MM.1S (cell line): ENCODE measurements around the gene CRTAP.

Experiments
- DNase-seq: peaks from one replicate; pipeline ENCODE4 v3.0.0-alpha.2; 2015
- H2AFZ ChIP-seq: fragments of 300-600 bp; sonication (generic); 2 replicates; pipeline ENCODE4 v1.6.0; 2016; ENCODE audit warnings: antibody characterized with exemption, low read length
- H3F3A ChIP-seq: fragments of 300-600 bp; sonication (generic); 2 replicates; pipeline ENCODE4 v1.6.1; 2016; ENCODE audit warnings: mild to moderate bottlenecking, antibody characterized with exemption, low read length, moderate library complexity, mixed read lengths; ENCODE audit not compliant: insufficient read depth
- H3K27ac ChIP-seq: fragments of 300-600 bp; sonication (generic); 2 replicates; pipeline ENCODE4 v1.5.1; 2016; ENCODE audit warnings: mild to moderate bottlenecking, low read length
- H3K27me3 ChIP-seq: fragments of 300-600 bp; sonication (generic); replicated peaks from 2 replicates; pipeline ENCODE4 v1.6.0; 2016; ENCODE audit warnings: low read length; ENCODE audit not compliant: insufficient read depth
- H3K36me3 ChIP-seq: fragments of 300-600 bp; sonication (generic); replicated peaks from 2 replicates; pipeline ENCODE4 v1.6.1; 2016; ENCODE audit warnings: mild to moderate bottlenecking, low read length, mixed read lengths; ENCODE audit not compliant: insufficient read depth
- H3K4me1 ChIP-seq: fragments of 300-600 bp; sonication (generic); 2 replicates; pipeline ENCODE4 v1.6.1; 2016; ENCODE audit warnings: low read length, mixed read lengths
- H3K4me2 ChIP-seq: fragments of 300-600 bp; sonication (generic); 2 replicates; pipeline ENCODE4 v1.6.0; 2016; ENCODE audit warnings: low read depth, low read length
- H3K4me3 ChIP-seq: fragments of 300-600 bp; sonication (generic); 2 replicates; pipeline ENCODE4 v1.5.1; 2016; ENCODE audit warnings: low read length, mixed read lengths
- H3K79me2 ChIP-seq: fragments of 300-600 bp; sonication (generic); 2 replicates; pipeline ENCODE4 v1.6.1; 2016; ENCODE audit warnings: mixed run types, low read length, mixed read lengths
- H3K9ac ChIP-seq: fragments of 300-600 bp; sonication (generic); 2 replicates; pipeline ENCODE4 v1.6.1; 2016; ENCODE audit warnings: low read length, mixed read lengths
- H3K9me2 ChIP-seq: fragments of 300-600 bp; sonication (generic); replicated peaks from 2 replicates; pipeline ENCODE4 v1.6.1; 2016; ENCODE audit warnings: mild to moderate bottlenecking, low read length, mixed read lengths; ENCODE audit not compliant: insufficient read depth
- H3K9me3 ChIP-seq: fragments of 300-600 bp; sonication (generic); replicated peaks from 2 replicates; pipeline ENCODE4 v1.6.1; 2016; ENCODE audit warnings: mild to moderate bottlenecking, low read length, mixed read lengths; ENCODE audit not compliant: insufficient read depth
- H4K20me1 ChIP-seq: fragments of 300-600 bp; sonication (generic); 2 replicates; pipeline ENCODE4 v1.6.1; 2016; ENCODE audit warnings: mild to moderate bottlenecking, low read length, moderate library complexity, mixed read lengths; ENCODE audit not compliant: insufficient read depth
- EZH2 ChIP-seq: fragments of 300-600 bp; sonication (generic); optimal IDR thresholded peaks from 2 replicates; pipeline ENCODE3; 2017; ENCODE audit warnings: low read depth, mild to moderate bottlenecking, antibody characterized with exemption, low read length, mixed read lengths
- EZH2phosphoT487 ChIP-seq: fragments of 300-600 bp; sonication (generic); IDR thresholded peaks from 2 replicates; pipeline ENCODE4 v1.6.1; 2018; ENCODE audit warnings: antibody characterized with exemption, low read length
- TF ChIP-seq, protein P1 (sequence below): fragments of 300-600 bp; sonication (generic); IDR thresholded peaks from 2 replicates; pipeline ENCODE4 v1.5.1; 2016; ENCODE audit warnings: antibody characterized with exemption, low read length, mixed read lengths

The CRTAP gene

DNA sequence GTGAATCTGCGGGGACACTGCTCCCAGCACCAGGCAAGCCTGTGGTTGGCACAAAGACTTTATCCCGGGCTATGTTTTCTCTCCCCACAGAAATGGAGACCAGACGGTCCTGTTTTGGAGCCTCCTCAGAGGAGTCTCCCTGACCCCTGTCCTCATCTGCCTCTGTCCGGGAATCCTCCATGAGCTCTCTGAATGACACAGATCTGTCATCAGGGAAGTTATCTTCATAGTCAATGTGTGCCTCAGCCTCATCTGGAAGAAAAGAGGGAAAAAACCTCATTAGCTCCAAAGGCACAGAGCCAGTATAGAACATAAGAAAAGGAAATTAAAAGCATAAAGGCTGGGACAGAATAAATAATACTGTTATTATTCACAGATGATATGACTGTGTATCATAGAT is 40.0 kb downstream of the CRTAP start:
- DNase-seq = no peak
- H3K4me2 ChIP-seq = no peak overlapping the region
- no peaks in the 10 kb centered on the region for H3K27me3 ChIP-seq
- H3K27ac ChIP-seq = no peak overlapping the region
- H3K79me2 ChIP-seq = no peaks in the 10 kb centered on the region
- H3K4me3 ChIP-seq = no peak overlapping the region
- no peaks in the 10 kb centered on the region for H3F3A ChIP-seq
- no peaks in the 10 kb centered on the region for H3K9me2 ChIP-seq
- H3K9ac ChIP-seq = no peak overlapping the region
- no peaks in the 10 kb centered on the region for H3K4me1 ChIP-seq
- H2AFZ ChIP-seq = no peak overlapping the region
- H4K20me1 ChIP-seq = no peaks in the 10 kb centered on the region
- no peaks in the 10 kb centered on the region for H3K9me3 ChIP-seq
- TF ChIP-seq EZH2 (no peak), EZH2phosphoT487 (no peak)
- TF ChIP-seq, protein P1, sequence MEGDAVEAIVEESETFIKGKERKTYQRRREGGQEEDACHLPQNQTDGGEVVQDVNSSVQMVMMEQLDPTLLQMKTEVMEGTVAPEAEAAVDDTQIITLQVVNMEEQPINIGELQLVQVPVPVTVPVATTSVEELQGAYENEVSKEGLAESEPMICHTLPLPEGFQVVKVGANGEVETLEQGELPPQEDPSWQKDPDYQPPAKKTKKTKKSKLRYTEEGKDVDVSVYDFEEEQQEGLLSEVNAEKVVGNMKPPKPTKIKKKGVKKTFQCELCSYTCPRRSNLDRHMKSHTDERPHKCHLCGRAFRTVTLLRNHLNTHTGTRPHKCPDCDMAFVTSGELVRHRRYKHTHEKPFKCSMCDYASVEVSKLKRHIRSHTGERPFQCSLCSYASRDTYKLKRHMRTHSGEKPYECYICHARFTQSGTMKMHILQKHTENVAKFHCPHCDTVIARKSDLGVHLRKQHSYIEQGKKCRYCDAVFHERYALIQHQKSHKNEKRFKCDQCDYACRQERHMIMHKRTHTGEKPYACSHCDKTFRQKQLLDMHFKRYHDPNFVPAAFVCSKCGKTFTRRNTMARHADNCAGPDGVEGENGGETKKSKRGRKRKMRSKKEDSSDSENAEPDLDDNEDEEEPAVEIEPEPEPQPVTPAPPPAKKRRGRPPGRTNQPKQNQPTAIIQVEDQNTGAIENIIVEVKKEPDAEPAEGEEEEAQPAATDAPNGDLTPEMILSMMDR = no peak
- H3K36me3 ChIP-seq = no peaks in the 10 kb centered on the region

DNA sequence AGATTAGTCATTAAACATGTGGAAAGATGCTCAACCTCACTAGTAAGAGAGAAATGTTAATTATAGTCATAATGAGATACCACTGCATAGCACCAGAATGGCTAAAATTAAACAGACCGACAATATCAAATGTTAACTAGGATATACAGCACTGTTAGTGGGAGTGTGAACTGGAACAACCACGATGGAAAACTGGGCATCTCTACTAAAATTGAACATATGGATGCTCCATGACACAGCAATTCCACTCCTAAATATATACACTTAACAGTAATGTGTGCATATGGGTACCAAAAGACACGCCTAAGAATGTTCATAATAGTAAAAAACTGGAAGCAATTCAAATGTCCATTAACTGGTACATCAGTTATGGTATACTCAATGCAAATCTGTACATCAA is 41.5 kb downstream of the CRTAP start:
- Histone ChIP-seq H3K27ac (no peak overlapping the region), H3F3A (no peaks in the 10 kb centered on the region), H3K27me3 (no peaks in the 10 kb centered on the region), H3K4me1 (no peaks in the 10 kb centered on the region), H3K4me2 (no peak overlapping the region), H3K79me2 (no peaks in the 10 kb centered on the region), H3K4me3 (no peak overlapping the region), H3K9me2 (no peaks in the 10 kb centered on the region), H2AFZ (no peak overlapping the region), H3K9ac (no peak overlapping the region), H4K20me1 (no peaks in the 10 kb centered on the region), H3K36me3 (no peaks in the 10 kb centered on the region), H3K9me3 (no peaks in the 10 kb centered on the region)
- TF ChIP-seq EZH2phosphoT487 = no peak
- TF ChIP-seq, protein P1 = no peak
- DNase-seq = no peak

DNA sequence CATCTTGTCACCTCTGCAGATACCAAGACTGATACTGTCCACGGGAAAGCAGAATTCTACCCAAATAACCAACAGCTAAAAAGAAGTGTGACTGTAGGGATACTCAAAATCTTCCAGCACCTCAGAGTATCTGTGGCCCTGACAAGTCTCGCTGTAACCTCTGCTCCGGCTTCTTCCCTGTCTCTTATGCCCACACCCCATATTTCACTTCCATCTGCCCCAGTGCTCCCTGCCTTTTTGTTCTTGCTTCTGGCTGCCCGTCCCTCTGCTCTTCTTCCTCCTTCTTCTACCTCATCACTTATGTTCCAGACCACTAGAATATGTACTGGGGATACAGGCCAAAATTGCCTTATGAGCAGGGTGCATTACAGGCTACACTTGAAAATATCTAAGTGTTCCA is 45.4 kb downstream of the CRTAP start:
- Histone ChIP-seq H3K9ac (no peak overlapping the region), H3F3A (no peaks in the 10 kb centered on the region)

More for the DNA sequence above, 45.4 kb downstream of the CRTAP start:
- Histone ChIP-seq H3K4me1 (0 out of 2 replicates have a peak, but pooled peaks cover under 1% of the 10 kb centered on the region), H3K79me2 (no peaks in the 10 kb centered on the region), H3K9me3 (no peaks in the 10 kb centered on the region), H4K20me1 (no peaks in the 10 kb centered on the region), H3K4me2 (no peak overlapping the region), H3K4me3 (no peak overlapping the region), H3K9me2 (no peaks in the 10 kb centered on the region), H3K36me3 (no peaks in the 10 kb centered on the region), H3K27me3 (no peaks in the 10 kb centered on the region), H3K27ac (no peak overlapping the region), H2AFZ (no peak overlapping the region)
- TF ChIP-seq, protein P1 = no peak
- no peak for TF ChIP-seq EZH2
- no peak for TF ChIP-seq EZH2phosphoT487
- no peak for DNase-seq
